ENCODE data around the gene CCT6A.

- TF ChIP-seq JUNB (IDR thresholded peaks at IDR 0.05) (no peak), POLR2A (IDR thresholded peaks at IDR 0.05; ENCODE audit: low read length) (no peak), EP300 (IDR thresholded peaks at IDR 0.05) (no peak), RAD21 (conservative IDR thresholded peaks at IDR 0.05 in 1 of 2, IDR thresholded peaks at IDR 0.05 in 1 of 2) (no peak), CHD2 (IDR thresholded peaks at IDR 0.05; ENCODE audit: low read length, partially characterized antibody) (no peak), CTCF (IDR thresholded peaks at IDR 0.05) (no peak), FOXS1 (CRISPR knock-in tag; IDR thresholded peaks at IDR 0.05) (no peak), SMC3 (IDR thresholded peaks at IDR 0.05) (no peak), JUN (IDR thresholded peaks at IDR 0.05) (no peak), GATA3 (IDR thresholded peaks at IDR 0.05; ENCODE audit: borderline replicate concordance) (no peak), MYC (IDR thresholded peaks at IDR 0.05; ENCODE audit: borderline replicate concordance, low read length) (no peak), KDM1A (IDR thresholded peaks at IDR 0.05; ENCODE audit: low read depth) (no peak), TP53 (CRISPR knock-in tag; IDR thresholded peaks at IDR 0.05) (no peak)
- TF ChIP-seq, protein P1, sequence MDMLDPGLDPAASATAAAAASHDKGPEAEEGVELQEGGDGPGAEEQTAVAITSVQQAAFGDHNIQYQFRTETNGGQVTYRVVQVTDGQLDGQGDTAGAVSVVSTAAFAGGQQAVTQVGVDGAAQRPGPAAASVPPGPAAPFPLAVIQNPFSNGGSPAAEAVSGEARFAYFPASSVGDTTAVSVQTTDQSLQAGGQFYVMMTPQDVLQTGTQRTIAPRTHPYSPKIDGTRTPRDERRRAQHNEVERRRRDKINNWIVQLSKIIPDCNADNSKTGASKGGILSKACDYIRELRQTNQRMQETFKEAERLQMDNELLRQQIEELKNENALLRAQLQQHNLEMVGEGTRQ (IDR thresholded peaks at IDR 0.05) = no peak
These were observed 32.1 kb upstream of the CCT6A start for GRCh38 chr7:56019501-56019900.
